ENCODE data around the gene LUZP1.

Gene LUZP1

GRCh38 chr1:23188434-23188884 lies 19.8 kb upstream of the LUZP1 start:
- DNase-seq = no peak

- peak; percentile 62 for DNase-seq
These were observed 19.0 kb upstream of the LUZP1 start for GRCh38 chr1:23187637-23188036.

- no peak for DNase-seq
These were observed 16.7 kb upstream of the LUZP1 start for GRCh38 chr1:23185381-23185780.

GRCh38 chr1:23184212-23184934 lies 15.7 kb upstream of the LUZP1 start:
- peak; percentile 85 for DNase-seq

- DNase-seq = no peak
These were observed 11.2 kb upstream of the LUZP1 start for GRCh38 chr1:23179862-23180261.

- peak; percentile 22 for DNase-seq
These were observed 10.3 kb upstream of the LUZP1 start for GRCh38 chr1:23178950-23179349.

GRCh38 chr1:23178414-23178813 lies 9.8 kb upstream of the LUZP1 start:
- no peak for DNase-seq

DNA sequence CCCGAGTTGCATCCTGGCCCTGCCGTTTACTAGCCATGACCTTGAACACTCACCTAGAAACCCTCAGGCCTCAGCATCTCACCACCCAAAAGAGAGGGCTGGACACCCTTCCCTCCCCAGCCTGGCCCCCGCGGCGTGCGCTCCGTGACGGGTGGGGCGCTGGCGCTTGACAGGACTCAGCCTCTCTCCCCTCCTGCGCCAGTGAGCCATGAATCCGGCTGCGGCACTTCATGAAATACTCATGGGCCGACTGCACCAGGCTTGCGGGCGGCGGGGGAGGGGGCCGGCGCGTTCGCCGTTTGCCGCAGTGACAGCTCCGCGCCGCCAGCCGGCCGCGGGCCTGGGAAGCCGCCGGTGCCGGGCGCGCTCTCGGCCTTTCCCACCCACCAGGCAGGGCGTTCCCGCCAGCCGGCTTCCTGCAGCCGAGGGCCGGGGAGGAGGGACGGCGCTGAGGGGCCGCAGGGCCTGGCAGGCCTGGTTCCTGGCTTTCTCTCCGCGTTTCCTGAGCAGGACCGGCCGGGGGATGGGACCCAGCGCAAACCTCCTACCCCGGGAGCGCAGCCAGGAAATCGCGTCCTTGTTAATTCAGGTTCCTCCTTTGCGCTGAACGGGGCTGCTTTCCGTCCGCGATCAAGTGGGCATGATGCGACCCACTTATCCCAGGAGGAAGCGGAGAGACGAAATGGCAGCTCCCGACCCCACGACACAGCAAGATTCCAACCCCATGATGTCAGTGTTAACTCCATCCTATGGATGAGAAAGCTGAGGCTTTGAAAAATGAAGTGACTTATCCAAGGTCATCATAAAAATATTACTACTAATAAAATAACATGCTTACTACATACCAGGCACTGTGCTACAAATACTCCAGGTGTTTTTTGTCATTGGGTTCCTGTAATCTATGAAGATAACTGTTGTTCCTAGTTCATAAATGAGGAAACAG lies 9.1 kb upstream of the LUZP1 start:
- peak; percentile 66 for DNase-seq

DNA sequence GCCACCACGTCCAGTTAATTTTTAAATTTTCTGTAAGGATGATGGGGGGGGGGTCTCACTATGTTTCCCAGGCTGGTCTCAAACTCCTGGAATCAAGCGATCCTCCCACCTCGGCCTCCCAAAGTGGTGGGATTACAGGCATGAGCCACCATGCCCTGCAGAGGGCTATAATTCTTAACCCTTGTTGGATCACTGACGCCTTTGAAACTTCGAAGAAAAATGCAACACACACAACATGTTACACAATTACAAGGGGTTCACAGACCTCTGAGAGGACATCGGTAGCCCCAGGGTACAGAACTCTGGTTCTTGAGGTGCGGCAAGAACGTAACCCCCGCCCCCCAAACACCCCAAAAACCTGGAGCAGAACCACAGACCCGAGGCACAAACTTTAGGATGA lies 8.4 kb upstream of the LUZP1 start:
- no peak for DNase-seq

DNA sequence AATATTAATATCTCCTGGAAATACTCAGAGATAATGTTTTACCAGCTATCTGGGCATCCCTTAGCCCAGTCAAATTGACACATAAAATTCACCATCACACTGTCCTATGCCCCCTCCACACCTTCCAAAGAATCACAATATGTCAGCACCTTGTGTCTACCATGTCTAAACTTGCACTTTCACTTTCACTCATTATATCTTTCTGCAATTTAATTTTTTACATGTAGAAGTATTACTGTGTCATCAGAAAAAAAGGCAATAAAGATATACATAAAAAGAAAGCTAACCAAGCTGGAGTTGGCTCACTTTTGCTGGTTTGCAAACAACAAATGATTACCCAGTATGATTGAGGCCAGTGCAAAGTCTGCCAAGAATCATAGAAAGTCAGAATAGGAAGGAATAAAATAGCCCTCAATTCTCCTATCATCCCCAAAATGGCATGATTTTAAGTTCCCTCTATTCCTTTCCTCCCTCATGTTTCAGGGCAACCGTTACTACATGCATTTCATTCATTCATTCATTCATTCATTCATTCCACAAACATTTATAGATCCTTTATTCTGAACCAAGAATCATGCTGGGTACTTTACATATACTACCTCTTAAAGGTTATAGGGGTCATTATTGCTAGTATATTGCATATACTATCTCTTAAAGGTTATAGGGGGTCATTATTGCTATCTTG lies 5.9 kb upstream of the LUZP1 start:
- no peak for DNase-seq

GRCh38 chr1:23171181-23171755 lies 2.6 kb upstream of the LUZP1 start:
- DNase-seq = no peak

DNA sequence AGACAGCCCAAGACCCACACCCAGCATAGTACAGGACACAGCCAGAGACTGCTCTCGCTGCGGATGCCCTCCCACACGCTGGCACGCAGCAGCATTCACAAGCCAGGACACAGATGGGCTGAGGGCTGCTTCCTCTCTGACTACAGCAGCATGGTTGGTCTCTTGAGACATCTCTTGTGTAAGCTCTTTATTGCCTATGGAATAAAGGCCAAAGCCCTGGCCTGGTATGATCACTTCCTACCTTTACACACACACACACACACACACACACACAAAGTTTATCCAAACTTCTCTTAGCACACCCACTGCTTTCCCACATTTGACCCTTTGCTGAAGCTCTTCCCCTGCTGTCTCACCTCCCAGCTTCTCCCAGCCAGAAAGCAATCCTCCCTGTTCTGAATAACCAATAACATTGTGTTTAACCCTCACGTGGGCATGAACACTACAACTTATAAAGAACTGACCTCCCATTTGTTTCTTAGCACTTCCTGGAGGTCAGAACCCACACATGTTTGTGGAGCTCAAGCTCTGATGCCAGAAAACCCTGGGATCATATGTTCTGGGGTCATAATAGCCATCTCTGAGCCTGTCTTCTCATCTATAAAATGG lies 1.2 kb upstream of the LUZP1 start:
- DNase-seq = peak; percentile 78

- DNase-seq = no peak
These were observed 529 bp upstream of the LUZP1 start for GRCh38 chr1:23169195-23169575.

GRCh38 chr1:23168079-23168444 lies 594 bp downstream of the LUZP1 start:
- peak; percentile 60 for DNase-seq

GRCh38 chr1:23167353-23168078 lies 1.1 kb downstream of the LUZP1 start:
- DNase-seq = peak; percentile 55

GRCh38 chr1:23166854-23167253 lies 1.8 kb downstream of the LUZP1 start:
- DNase-seq = no peak

DNA sequence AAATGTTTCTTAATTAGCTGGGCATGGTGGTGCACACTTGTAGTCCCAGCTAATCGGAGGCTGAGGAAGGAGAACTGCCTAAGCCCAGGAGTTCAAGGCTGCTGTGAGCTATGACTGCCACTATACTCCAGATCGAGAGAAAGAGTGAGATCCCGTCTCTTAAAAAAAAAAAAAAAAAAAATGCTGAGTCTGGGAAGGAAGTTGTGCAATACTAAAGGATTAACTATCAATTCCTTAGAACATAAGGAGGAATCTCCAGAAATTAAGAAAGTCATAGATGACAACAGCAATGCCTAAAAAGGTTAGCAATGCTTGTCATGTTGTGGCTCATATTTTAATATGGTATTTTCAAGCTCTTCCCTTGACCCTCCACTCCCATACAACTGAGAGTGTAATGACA lies 5.3 kb downstream of the LUZP1 start:
- no peak for DNase-seq

GRCh38 chr1:23159963-23160877 lies 8.4 kb downstream of the LUZP1 start:
- peak; percentile 75 for DNase-seq

GRCh38 chr1:23156940-23157339 lies 11.7 kb downstream of the LUZP1 start:
- no peak for DNase-seq

DNA sequence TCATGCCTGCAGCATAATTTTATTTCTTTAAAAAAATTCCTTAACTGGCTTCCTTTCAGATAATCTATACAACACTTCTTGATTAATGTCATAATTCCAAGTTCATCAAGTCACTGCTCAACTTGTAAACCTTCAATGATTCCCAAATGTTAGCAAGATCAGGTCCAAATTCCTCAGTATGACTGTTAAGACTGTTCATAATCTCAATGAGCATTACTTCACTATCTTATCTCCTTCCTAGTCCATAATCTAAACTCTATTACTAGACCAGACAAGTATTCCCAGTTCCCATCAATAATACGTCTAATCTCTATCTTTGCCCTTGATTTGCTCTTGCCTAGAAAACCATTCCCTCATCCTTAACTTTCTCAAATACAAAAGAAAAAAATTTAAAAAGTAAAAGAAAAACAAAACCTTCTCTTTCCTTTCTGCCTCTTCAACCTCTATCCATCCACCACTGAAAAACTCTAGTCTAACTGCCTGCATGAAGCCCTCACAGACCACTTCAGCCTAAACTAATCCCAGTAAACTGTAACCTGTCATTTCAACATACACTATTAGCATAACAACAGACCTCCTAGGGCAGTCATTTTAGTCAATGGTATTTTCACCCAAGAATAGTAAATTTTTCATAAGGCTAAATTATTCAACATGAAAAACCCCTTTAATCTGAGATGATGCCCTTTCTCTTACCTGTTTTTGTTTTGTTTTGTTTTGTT lies 15.5 kb downstream of the LUZP1 start:
- DNase-seq = no peak
